ENCODE results near the gene FMO5. TPM values are rescaled to one million over a fixed set of nuclear protein-coding genes. Genes with fewer than 3 reads are reported as not detected.
"Not testable (repeated sequence)": the region's sequence is repeated elsewhere in the genome, so short reads cannot be mapped to it uniquely, and the experiment has no call there.

Gene FMO5
- polyA plus RNA-seq, 4 donors = 5.6 to 9.1 (median 8.1) TPM

DNA sequence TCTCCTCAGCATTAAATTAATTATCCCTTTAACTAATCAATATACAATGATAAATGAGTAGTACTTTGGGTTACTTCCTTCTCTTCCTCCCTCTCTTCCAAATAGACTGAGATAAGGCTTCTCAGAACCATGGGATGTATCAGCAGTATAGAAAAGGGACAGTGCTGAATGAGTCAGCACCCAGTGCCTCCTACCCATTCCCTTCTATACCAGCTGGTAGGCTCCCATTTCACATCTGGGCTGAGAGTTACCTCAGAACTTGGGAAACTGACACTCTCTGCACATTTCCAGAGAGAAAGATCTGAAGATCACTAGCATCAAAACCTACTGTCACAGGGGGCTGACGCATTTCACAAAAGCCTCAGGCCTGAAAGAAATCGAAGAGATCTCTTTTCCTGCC, 68.0 kb downstream of the FMO5 start:
- DNase-seq (ENCODE audit: low read depth in 4 of 4, low spot score in 3 of 4) = not testable (repeated sequence)

- DNase-seq (ENCODE audit: low read depth in 4 of 4, low spot score in 3 of 4) = no peak
These were observed 68.5 kb downstream of the FMO5 start for GRCh38 chr1:147156642-147157041.

- no peak for DNase-seq (ENCODE audit: low read depth in 4 of 4, low spot score in 3 of 4)
These were observed 72.4 kb downstream of the FMO5 start for GRCh38 chr1:147152772-147153171.

GRCh38 chr1:147151244-147151643, 73.9 kb downstream of the FMO5 start:
- no peak for DNase-seq (ENCODE audit: low read depth in 4 of 4, low spot score in 3 of 4)

GRCh38 chr1:147142886-147143285, 82.3 kb downstream of the FMO5 start:
- no peak for DNase-seq (ENCODE audit: low read depth in 4 of 4, low spot score in 3 of 4)

Other genes with a start within 250 kb of the FMO5 start
- gene PRKAB2, start 52.9 kb downstream of the FMO5 start, polyA plus RNA-seq (ENCODE audit: insufficient read length in 4 of 4) = 10 to 100 TPM; 21.1 to 26.1 (median 24.7) TPM
- 10 to 100 TPM; 36.0 to 52.1 (median 49.2) TPM for gene CHD1L, start 17.3 kb upstream of the FMO5 start, polyA plus RNA-seq (ENCODE audit: insufficient read length in 4 of 4)